Measurements from ENCODE around the gene LMNTD2. TPM values are rescaled to one million over a fixed set of nuclear protein-coding genes. Genes with fewer than 3 reads are reported as not detected.

Gene LMNTD2
- polyA plus RNA-seq, 2 of the 4 experiments (the other 2 are of a cell fraction) = 2.2 to 3.5 TPM

GRCh38 chr11:573146-573759 lies 12.7 kb upstream of the LMNTD2 start:
- peaks cover 19% of the 10 kb centered on the region for H3K4me1 ChIP-seq
- H3K9me3 ChIP-seq = no peaks in the 10 kb centered on the region
- ChIA-PET POLR2A (no interaction called here), CTCF (interaction anchor here (1.3 kb wide), 1 partner anchor 8 kb away, joined by 4 read pairs; no protein-coding TSS in a partner anchor)
- H3K4me2 ChIP-seq = no peak overlapping the region
- H3K27ac ChIP-seq = no peak overlapping the region
- DNase-seq (ENCODE audit: low read depth in 1 of 2, low spot score in 1 of 2) (no peak), FAIRE-seq (no peak), ATAC-seq (no peak)
- WGBS (ENCODE audit: missing lambda C conversion rate) = 91% methylated on average over 14 of the region's 16 CpGs
- no peak overlapping the region for H3K4me3 ChIP-seq
- TF ChIP-seq, protein P1, sequence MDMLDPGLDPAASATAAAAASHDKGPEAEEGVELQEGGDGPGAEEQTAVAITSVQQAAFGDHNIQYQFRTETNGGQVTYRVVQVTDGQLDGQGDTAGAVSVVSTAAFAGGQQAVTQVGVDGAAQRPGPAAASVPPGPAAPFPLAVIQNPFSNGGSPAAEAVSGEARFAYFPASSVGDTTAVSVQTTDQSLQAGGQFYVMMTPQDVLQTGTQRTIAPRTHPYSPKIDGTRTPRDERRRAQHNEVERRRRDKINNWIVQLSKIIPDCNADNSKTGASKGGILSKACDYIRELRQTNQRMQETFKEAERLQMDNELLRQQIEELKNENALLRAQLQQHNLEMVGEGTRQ (IDR thresholded peaks at IDR 0.05) = no peak
- TF ChIP-seq, protein P2, sequence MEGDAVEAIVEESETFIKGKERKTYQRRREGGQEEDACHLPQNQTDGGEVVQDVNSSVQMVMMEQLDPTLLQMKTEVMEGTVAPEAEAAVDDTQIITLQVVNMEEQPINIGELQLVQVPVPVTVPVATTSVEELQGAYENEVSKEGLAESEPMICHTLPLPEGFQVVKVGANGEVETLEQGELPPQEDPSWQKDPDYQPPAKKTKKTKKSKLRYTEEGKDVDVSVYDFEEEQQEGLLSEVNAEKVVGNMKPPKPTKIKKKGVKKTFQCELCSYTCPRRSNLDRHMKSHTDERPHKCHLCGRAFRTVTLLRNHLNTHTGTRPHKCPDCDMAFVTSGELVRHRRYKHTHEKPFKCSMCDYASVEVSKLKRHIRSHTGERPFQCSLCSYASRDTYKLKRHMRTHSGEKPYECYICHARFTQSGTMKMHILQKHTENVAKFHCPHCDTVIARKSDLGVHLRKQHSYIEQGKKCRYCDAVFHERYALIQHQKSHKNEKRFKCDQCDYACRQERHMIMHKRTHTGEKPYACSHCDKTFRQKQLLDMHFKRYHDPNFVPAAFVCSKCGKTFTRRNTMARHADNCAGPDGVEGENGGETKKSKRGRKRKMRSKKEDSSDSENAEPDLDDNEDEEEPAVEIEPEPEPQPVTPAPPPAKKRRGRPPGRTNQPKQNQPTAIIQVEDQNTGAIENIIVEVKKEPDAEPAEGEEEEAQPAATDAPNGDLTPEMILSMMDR (IDR thresholded peaks at IDR 0.05) = no peak
- no peak for TF ChIP-seq MAZ (IDR thresholded peaks at IDR 0.05; ENCODE audit: borderline replicate concordance, low read depth, low read length)
- no peak for TF ChIP-seq EP300 (IDR thresholded peaks at IDR 0.05)
- TF ChIP-seq CEBPB (IDR thresholded peaks at IDR 0.05) = no peak
- TF ChIP-seq JUN (IDR thresholded peaks at IDR 0.05) = no peak
- no peak for TF ChIP-seq ATOH8 (CRISPR knock-in tag; IDR thresholded peaks at IDR 0.05; ENCODE audit: low read depth)
- no peak for TF ChIP-seq PBX3 (IDR thresholded peaks at IDR 0.05)
- TF ChIP-seq CHD2 (IDR thresholded peaks at IDR 0.05; ENCODE audit: low read length, partially characterized antibody) = no peak
- no peak for TF ChIP-seq HOXB13 (CRISPR knock-in tag; IDR thresholded peaks at IDR 0.05; ENCODE audit: low read depth)
- no peak for TF ChIP-seq FOSL2 (IDR thresholded peaks at IDR 0.05)
- no peak for TF ChIP-seq FOSL2 (CRISPR knock-in tag; IDR thresholded peaks at IDR 0.05)
- TF ChIP-seq CBX8 (IDR thresholded peaks at IDR 0.05) = no peak
- TF ChIP-seq E2F6 (IDR thresholded peaks at IDR 0.05; ENCODE audit: borderline replicate concordance, low read depth) = no peak

- CTCF ChIA-PET = interaction anchor here (1.1 kb wide), 1 partner anchor 17 kb away, joined by 4 read pairs; no protein-coding TSS in a partner anchor
- no peak for FAIRE-seq
- TF ChIP-seq ZSCAN20 (CRISPR knock-in tag; IDR thresholded peaks at IDR 0.05) (no peak), EP300 (IDR thresholded peaks at IDR 0.05) (no peak), ESRRA (IDR thresholded peaks at IDR 0.05; ENCODE audit: borderline replicate concordance, low read length) (no peak), KDM1A (IDR thresholded peaks at IDR 0.05; ENCODE audit: low read depth) (no peak), HES2 (IDR thresholded peaks at IDR 0.05) (no peak), ZFP36 (IDR thresholded peaks at IDR 0.05; ENCODE audit: borderline replicate concordance, partially characterized antibody) (no peak), NR3C1 (IDR thresholded peaks at IDR 0.05) (no peak), ELK1 (IDR thresholded peaks at IDR 0.05; ENCODE audit: low read depth, low read length) (no peak), HMGXB4 (CRISPR knock-in tag; IDR thresholded peaks at IDR 0.05; ENCODE audit: borderline replicate concordance) (no peak), PHF8 (IDR thresholded peaks at IDR 0.05; ENCODE audit: borderline replicate concordance, low read depth) (no peak), SREBF2 (IDR thresholded peaks at IDR 0.05) (no peak)
- TF ChIP-seq, protein P1 (IDR thresholded peaks at IDR 0.05) = no peak
- TF ChIP-seq, protein P2 (IDR thresholded peaks at IDR 0.05) = no peak
Observed at GRCh38 chr11:571802-572185, 11.3 kb upstream of the LMNTD2 start.

More at GRCh38 chr11:571802-572185, 11.3 kb upstream of the LMNTD2 start:
- H3K9me3 ChIP-seq = no peaks in the 10 kb centered on the region
- POLR2A ChIA-PET = no interaction called here
- H3K4me1 ChIP-seq = peaks cover 20% of the 10 kb centered on the region
- 88% methylated on average over 8 of the region's 8 CpGs for WGBS (ENCODE audit: missing lambda C conversion rate)
- no peak overlapping the region for H3K27ac ChIP-seq
- DNase-seq (ENCODE audit: low read depth in 1 of 2, low spot score in 1 of 2) (no peak), ATAC-seq (no peak)
- H3K4me3 ChIP-seq = no peak overlapping the region
- no peak overlapping the region for H3K4me2 ChIP-seq
